ENCODE results near the gene VSIG10L2. TPM values are rescaled to one million over a fixed set of nuclear protein-coding genes. Genes with fewer than 3 reads are reported as not detected.
A peak's percentile ranks its signal among the peaks of the same experiment; 100 is the strongest.

VSIG10L2 gene
- total RNA-seq, 6 donors from 2014 or later, result 0.13 TPM; not detected in 5

DNA sequence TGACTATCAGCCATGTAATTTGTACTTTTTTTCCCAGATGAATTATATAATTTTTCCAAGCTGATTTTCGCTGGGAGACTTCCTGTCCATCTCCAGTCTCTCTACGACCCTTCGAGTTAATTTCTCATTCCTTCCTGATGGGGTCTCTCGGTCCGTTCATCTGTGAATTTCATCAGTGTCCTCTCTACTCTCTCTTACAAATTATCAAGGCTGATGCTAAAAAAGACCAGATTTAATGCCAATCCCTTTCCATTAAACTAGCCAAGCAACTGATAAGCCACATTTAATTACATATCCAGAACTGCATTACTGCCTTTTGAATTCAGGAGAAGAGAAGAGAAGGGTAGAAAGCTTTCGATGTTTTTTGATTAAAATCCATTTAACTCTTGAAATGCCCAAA lies 25.8 kb downstream of the VSIG10L2 start:
- Histone ChIP-seq H3K4me3 (no peak overlapping the region), H3K4me1 (peaks cover 0 to 6% (median 0%) of the 10 kb centered on the region in 4 donors), H3K27me3 (no peaks in the 10 kb centered on the region), H3K36me3 (no peaks in the 10 kb centered on the region), H3K9me3 (no peaks in the 10 kb centered on the region), H3K27ac (no peak overlapping the region)
- 62 to 77% methylated on average over 6 of the region's 6 CpGs for WGBS, 2 donors
- DNase-seq (no peak), ATAC-seq (ENCODE audit: low FRiP score in 2 of 2) (no peak)
- no peak for TF ChIP-seq POLR2AphosphoS5 (IDR thresholded peaks at IDR 0.05)

DNA sequence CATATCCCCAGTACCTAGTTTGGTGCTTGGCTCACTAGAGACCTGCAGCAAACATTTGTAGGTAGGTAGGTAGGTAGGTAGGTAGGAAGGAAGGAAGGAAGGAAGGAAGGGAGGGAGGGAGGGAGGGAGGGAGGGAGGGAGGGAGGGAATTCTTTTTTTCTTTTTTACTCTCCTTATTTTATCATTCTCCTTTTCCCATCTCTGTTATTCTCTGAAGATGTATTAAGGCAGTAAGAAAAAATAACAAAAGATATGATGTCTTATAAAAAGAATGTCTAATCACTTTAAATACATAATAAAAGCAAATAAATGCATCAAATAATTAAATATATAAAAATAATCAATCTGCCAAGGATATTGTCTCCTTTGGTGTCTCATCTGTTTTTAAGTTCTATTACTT lies 28.4 kb downstream of the VSIG10L2 start:
- H3K4me3 ChIP-seq, result no peak overlapping the region
- DNase-seq, result no peak
- H3K4me1 ChIP-seq, result no peaks in the 10 kb centered on the region
- ATAC-seq (ENCODE audit: low FRiP score in 2 of 2), result no peak
- H3K27ac ChIP-seq, result no peak overlapping the region
- no peaks in the 10 kb centered on the region for H3K9me3 ChIP-seq
- no peaks in the 10 kb centered on the region for H3K27me3 ChIP-seq
- TF ChIP-seq EP300 (IDR thresholded peaks at IDR 0.05) (no peak), POLR2A (IDR thresholded peaks at IDR 0.05) (no peak), POLR2AphosphoS5 (IDR thresholded peaks at IDR 0.05) (no peak)
- TF ChIP-seq, protein P1, sequence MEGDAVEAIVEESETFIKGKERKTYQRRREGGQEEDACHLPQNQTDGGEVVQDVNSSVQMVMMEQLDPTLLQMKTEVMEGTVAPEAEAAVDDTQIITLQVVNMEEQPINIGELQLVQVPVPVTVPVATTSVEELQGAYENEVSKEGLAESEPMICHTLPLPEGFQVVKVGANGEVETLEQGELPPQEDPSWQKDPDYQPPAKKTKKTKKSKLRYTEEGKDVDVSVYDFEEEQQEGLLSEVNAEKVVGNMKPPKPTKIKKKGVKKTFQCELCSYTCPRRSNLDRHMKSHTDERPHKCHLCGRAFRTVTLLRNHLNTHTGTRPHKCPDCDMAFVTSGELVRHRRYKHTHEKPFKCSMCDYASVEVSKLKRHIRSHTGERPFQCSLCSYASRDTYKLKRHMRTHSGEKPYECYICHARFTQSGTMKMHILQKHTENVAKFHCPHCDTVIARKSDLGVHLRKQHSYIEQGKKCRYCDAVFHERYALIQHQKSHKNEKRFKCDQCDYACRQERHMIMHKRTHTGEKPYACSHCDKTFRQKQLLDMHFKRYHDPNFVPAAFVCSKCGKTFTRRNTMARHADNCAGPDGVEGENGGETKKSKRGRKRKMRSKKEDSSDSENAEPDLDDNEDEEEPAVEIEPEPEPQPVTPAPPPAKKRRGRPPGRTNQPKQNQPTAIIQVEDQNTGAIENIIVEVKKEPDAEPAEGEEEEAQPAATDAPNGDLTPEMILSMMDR (IDR thresholded peaks at IDR 0.05), result no peak
- no peaks in the 10 kb centered on the region for H3K36me3 ChIP-seq

DNA sequence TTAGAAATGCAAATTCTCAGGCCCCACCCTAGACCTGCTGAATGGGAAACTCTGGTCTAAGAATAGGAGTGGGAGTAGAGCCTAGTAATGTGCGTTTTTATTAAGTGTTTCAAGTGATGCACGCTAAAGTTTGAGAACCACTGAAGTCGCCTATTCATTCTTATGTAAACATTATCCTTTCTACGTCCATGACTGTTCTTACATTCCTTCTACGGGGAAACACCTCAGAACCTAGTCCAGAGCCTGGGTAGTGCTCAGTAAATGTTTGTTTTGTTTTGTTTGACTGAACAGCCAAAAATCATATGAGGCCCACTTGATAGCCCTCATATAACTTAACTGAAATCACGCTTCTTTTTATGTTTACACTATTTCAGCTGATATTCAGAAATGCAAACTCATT lies 29.8 kb downstream of the VSIG10L2 start:
- TF ChIP-seq POLR2AphosphoS5 (IDR thresholded peaks at IDR 0.05) (no peak), POLR2A (IDR thresholded peaks at IDR 0.05) (no peak), EP300 (IDR thresholded peaks at IDR 0.05) (no peak)
- TF ChIP-seq, protein P1 (IDR thresholded peaks at IDR 0.05), result no peak
- 64 to 71% methylated on average over 6 of the region's 6 CpGs for WGBS, 2 donors
- peak in 1 of 2 donors; percentile 81 for ATAC-seq (ENCODE audit: low FRiP score in 2 of 2)

DNA sequence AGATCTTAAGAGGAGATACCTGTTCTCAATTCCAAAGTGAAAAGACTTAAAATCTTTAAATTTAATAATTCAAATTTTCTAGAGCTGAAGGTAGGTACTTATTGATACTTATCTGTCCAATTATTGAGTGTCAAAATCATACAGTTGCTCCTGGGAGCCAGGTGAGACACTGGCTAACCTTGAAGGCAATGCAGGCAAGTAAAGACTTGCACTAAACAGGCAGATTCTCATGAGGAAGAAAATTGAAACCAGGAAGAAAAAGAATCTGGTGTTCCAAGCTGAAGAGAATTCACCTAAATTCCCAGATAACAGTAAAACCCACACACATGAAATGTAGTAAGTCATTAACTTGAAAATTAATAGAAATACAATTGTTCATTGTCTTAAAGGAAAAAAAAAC lies 30.3 kb downstream of the VSIG10L2 start:
- H3K4me1 ChIP-seq, result no peaks in the 10 kb centered on the region
- H3K36me3 ChIP-seq, result no peaks in the 10 kb centered on the region
- DNase-seq, result no peak
- TF ChIP-seq POLR2AphosphoS5 (IDR thresholded peaks at IDR 0.05) (no peak), EP300 (IDR thresholded peaks at IDR 0.05) (no peak), POLR2A (IDR thresholded peaks at IDR 0.05) (no peak)
- TF ChIP-seq, protein P1 (IDR thresholded peaks at IDR 0.05), result no peak
- H3K9me3 ChIP-seq, result no peaks in the 10 kb centered on the region
- ATAC-seq (ENCODE audit: low FRiP score in 2 of 2), result no peak
- H3K27ac ChIP-seq, result no peak overlapping the region
- no peaks in the 10 kb centered on the region for H3K27me3 ChIP-seq
- H3K4me3 ChIP-seq, result no peak overlapping the region

More for the DNA sequence above, 29.8 kb downstream of the VSIG10L2 start:
- H3K27ac ChIP-seq, result no peak overlapping the region
- no peak for DNase-seq
- H3K36me3 ChIP-seq, result no peaks in the 10 kb centered on the region
- H3K27me3 ChIP-seq, result no peaks in the 10 kb centered on the region
- H3K9me3 ChIP-seq, result no peaks in the 10 kb centered on the region
- H3K4me1 ChIP-seq, result no peaks in the 10 kb centered on the region
- no peak overlapping the region for H3K4me3 ChIP-seq

DNA sequence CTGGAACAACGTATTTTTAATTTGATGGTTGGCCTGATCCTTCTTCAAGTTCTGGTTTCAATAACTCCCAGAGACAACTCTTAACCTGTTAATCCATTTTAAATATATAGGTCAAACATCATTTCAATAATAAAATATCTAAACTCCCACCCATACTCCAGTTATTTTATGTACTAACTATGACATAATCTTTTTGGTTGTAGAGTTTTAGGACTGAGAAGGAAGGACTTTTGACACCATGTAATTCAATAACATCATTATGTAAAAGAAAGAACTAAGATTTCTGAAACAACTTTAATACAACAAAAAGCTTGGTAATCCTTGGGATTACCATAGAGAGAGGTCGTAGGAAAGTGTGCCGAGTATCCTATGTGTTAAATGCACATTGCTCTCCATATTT lies 31.5 kb downstream of the VSIG10L2 start:
- Histone ChIP-seq H3K27ac (no peak overlapping the region), H3K4me1 (no peaks in the 10 kb centered on the region), H3K4me3 (no peak overlapping the region), H3K27me3 (no peaks in the 10 kb centered on the region), H3K36me3 (no peaks in the 10 kb centered on the region), H3K9me3 (no peaks in the 10 kb centered on the region)
- no peak for ATAC-seq (ENCODE audit: low FRiP score in 2 of 2)
- DNase-seq, result no peak
- TF ChIP-seq, protein P1 (IDR thresholded peaks at IDR 0.05), result no peak
- no peak for TF ChIP-seq POLR2A (IDR thresholded peaks at IDR 0.05)
- no peak for TF ChIP-seq EP300 (IDR thresholded peaks at IDR 0.05)
- no peak for TF ChIP-seq POLR2AphosphoS5 (IDR thresholded peaks at IDR 0.05)
- 91 to 98% methylated on average over 3 of the region's 3 CpGs for WGBS, 2 donors

Data from upper lobe of left lung (tissue), 6 donors.